IMR-90 (cell line): ENCODE measurements around the gene HMGXB3. TPM values are rescaled to one million over a fixed set of nuclear protein-coding genes. Genes with fewer than 3 reads are reported as not detected.
"Not testable (repeated sequence)": the region's sequence is repeated elsewhere in the genome, so short reads cannot be mapped to it uniquely, and the experiment has no call there.

Experiments
- ATAC-seq: fragments of 200-7000 bp; cut with Tn5 transposase; 2 replicates; pipeline ENCODE4 v1.9.1; 2020; ENCODE audit warnings: low read depth, mild to moderate bottlenecking, moderate library complexity
- BruUV-seq: library from RNA; stranded (reverse); fragments of 400-500 nt; replicated peaks from 2 replicates; lab custom pipeline; 2021; lab: Mats Ljungman, UMichigan
- CTCF ChIA-PET: fragments of 300-600 bp; formaldehyde crosslinking; extraction: SDS; loops from one replicate; lab custom pipeline; 2021; ENCODE audit warnings: antibody characterized with exemption; lab: Yijun Ruan, JAX
- POLR2A ChIA-PET: fragments of 300-600 bp; sonication (Branson Sonifier 250); formaldehyde crosslinking; loops from one replicate; lab custom pipeline; 2022; ENCODE audit warnings: antibody characterized with exemption; ENCODE audit not compliant: unreplicated experiment; lab: Charles Lee
- DNase-seq: peaks from one replicate; pipeline ENCODE4 v3.0.0; 2013
- H2AFZ ChIP-seq: replicated peaks from 2 replicates; pipeline ENCODE3; 2013; ENCODE audit warnings: low read length, mild to moderate bottlenecking; ENCODE audit not compliant: poor library complexity
- H2AK5ac ChIP-seq: 2 replicates; pipeline ENCODE4 v1.6.1; 2013; ENCODE audit warnings: low read depth, low read length, inconsistent platforms
- H2AK9ac ChIP-seq: replicated peaks from 2 replicates; pipeline ENCODE3; 2013; ENCODE audit warnings: mild to moderate bottlenecking, low read depth, low read length, moderate library complexity; ENCODE audit not compliant: poor library complexity
- H2BK120ac ChIP-seq: 2 replicates; pipeline ENCODE4 v1.6.1; 2013; ENCODE audit warnings: low read depth, low read length, inconsistent platforms
- H2BK15ac ChIP-seq: 3 replicates; pipeline ENCODE4 v1.6.1; 2013; ENCODE audit warnings: low read depth, low read length, inconsistent platforms
- H2BK20ac ChIP-seq: 2 replicates; pipeline ENCODE4 v1.6.1; 2013; ENCODE audit warnings: low read depth, mild to moderate bottlenecking, inconsistent platforms, low read length, moderate library complexity
- H2BK5ac ChIP-seq: 2 replicates; pipeline ENCODE4 v1.6.1; 2013; ENCODE audit warnings: mild to moderate bottlenecking, low read depth, low read length, inconsistent platforms; ENCODE audit not compliant: poor library complexity, severe bottlenecking
- H3K14ac ChIP-seq: replicated peaks from 2 replicates; pipeline ENCODE4 v1.6.1; 2013; ENCODE audit warnings: low read depth, low read length, inconsistent platforms
- H3K18ac ChIP-seq: 2 replicates; pipeline ENCODE4 v1.6.1; 2013; ENCODE audit warnings: low read depth, low read length, control low read depth
- H3K23ac ChIP-seq: 2 replicates; pipeline ENCODE4 v1.6.1; 2013; ENCODE audit warnings: low read depth, low read length, inconsistent platforms
- H3K27ac ChIP-seq: 2 replicates; pipeline ENCODE4 v1.5.1; 2013; ENCODE audit warnings: mild to moderate bottlenecking, control low read depth, low read length; ENCODE audit not compliant: insufficient read depth
- H3K27me3 ChIP-seq: 2 replicates; pipeline ENCODE4 v1.6.1; 2013; ENCODE audit warnings: low read length; ENCODE audit not compliant: control insufficient read depth, insufficient read depth
- H3K36me3 ChIP-seq: 2 replicates; pipeline ENCODE4 v1.6.1; 2013; ENCODE audit warnings: low read length, mixed read lengths; ENCODE audit not compliant: control insufficient read depth, insufficient read depth
- H3K4ac ChIP-seq: 2 replicates; pipeline ENCODE4 v1.6.1; 2013; ENCODE audit warnings: low read depth, low read length, inconsistent platforms
- H3K4me1 ChIP-seq: 2 replicates; pipeline ENCODE4 v1.6.1; 2013; ENCODE audit warnings: low read length, mixed read lengths; ENCODE audit not compliant: control insufficient read depth, insufficient read depth
- H3K4me2 ChIP-seq: 2 replicates; pipeline ENCODE4 v1.6.1; 2013; ENCODE audit warnings: low read depth, mild to moderate bottlenecking, control low read depth, low read length, moderate library complexity
- H3K4me3 ChIP-seq: 2 replicates; pipeline ENCODE4 v1.5.1; 2013; ENCODE audit warnings: low read depth, mild to moderate bottlenecking, control low read depth, low read length, moderate library complexity; ENCODE audit not compliant: insufficient read depth
- H3K56ac ChIP-seq: 2 replicates; pipeline ENCODE4 v1.6.1; 2013; ENCODE audit warnings: low read length, inconsistent platforms; ENCODE audit not compliant: insufficient read depth; ENCODE audit errors: extremely low read depth
- H3K79me1 ChIP-seq, 2 experiments: 2 replicates each; pipeline ENCODE4 v1.6.1; 2013; ENCODE audit warnings: low read length in 2 of 2, inconsistent platforms in 1 of 2, low read depth in 1 of 2
- H3K9ac ChIP-seq: 2 replicates; pipeline ENCODE4 v1.6.1; 2013; ENCODE audit warnings: low read depth, low read length, control low read depth
- H3K9me1 ChIP-seq: 2 replicates; pipeline ENCODE4 v1.6.1; 2013; ENCODE audit warnings: low read length, inconsistent platforms; ENCODE audit not compliant: insufficient read depth
- H3K9me3 ChIP-seq: 2 replicates; pipeline ENCODE4 v1.6.1; 2013; ENCODE audit warnings: low read length; ENCODE audit not compliant: control insufficient read depth, insufficient read depth
- H4K20me1 ChIP-seq: 2 replicates; pipeline ENCODE4 v1.6.1; 2013; ENCODE audit warnings: low read length, inconsistent platforms; ENCODE audit not compliant: insufficient read depth
- H4K5ac ChIP-seq: 2 replicates; pipeline ENCODE4 v1.6.1; 2013; ENCODE audit warnings: mild to moderate bottlenecking, low read depth, low read length, control low read depth
- H4K8ac ChIP-seq, 2 experiments: 2 replicates each; pipeline ENCODE4 v1.6.1; 2013; ENCODE audit warnings: low read depth in 2 of 2, low read length in 2 of 2, control low read depth in 1 of 2, inconsistent platforms in 1 of 2
- H4K91ac ChIP-seq: 2 replicates; pipeline ENCODE4 v1.6.1; 2013; ENCODE audit warnings: low read depth, low read length, inconsistent platforms; ENCODE audit not compliant: insufficient read depth
- BHLHE40 ChIP-seq: fragments of 150-350 bp; IDR thresholded peaks from 2 replicates; pipeline ENCODE4 v1.6.1; 2016; ENCODE audit warnings: mild to moderate bottlenecking, low read depth, low read length
- FOS ChIP-seq: fragments of 150-350 bp; IDR thresholded peaks from 2 replicates; pipeline ENCODE4 v1.6.1; 2016; ENCODE audit warnings: low read depth, low read length
- POLR2A ChIP-seq: IDR thresholded peaks from 2 replicates; pipeline ENCODE4 v1.6.1; 2012; ENCODE audit warnings: mild to moderate bottlenecking, low read depth, low read length
- RCOR1 ChIP-seq: IDR thresholded peaks from 2 replicates; pipeline ENCODE4 v1.6.1; 2012; ENCODE audit warnings: mild to moderate bottlenecking, low read length, improper control_type of control experiment; ENCODE audit not compliant: insufficient replicate concordance
- SMC3 ChIP-seq: fragments of 150-350 bp; IDR thresholded peaks from 2 replicates; pipeline ENCODE4 v1.6.1; 2016; ENCODE audit warnings: low read depth, mild to moderate bottlenecking, antibody characterized with exemption, low read length, moderate library complexity
- WGBS, 2 experiments: methylation state at CpG; one replicate each; pipeline versions ENCODE4 v1.1.5 to v1.1.7; 2013; ENCODE audit warnings: missing lambda C conversion rate in 2 of 2; ENCODE audit not compliant: insufficient read length in 1 of 2; ENCODE audit errors: extremely low coverage in 2 of 2; 5-methylcytosine and 5-hydroxymethylcytosine counted together
- dilution Hi-C: fragments of 300-500 bp; cut with HindIII; formaldehyde crosslinking; loops from one replicate; pipeline ENCODE4 v1.14.3; 2018; ENCODE audit warnings: low sequenced_read_pairs; ENCODE audit not compliant: unreplicated experiment
- in situ Hi-C: fragments of 300-500 bp; cut with MboI; formaldehyde crosslinking; loops from 3 replicates; pipeline ENCODE4 v1.14.3; 2019; ENCODE audit warnings: low sequenced_read_pairs, inconsistent platforms, mixed read lengths
- intact Hi-C: fragments of 100-400 bp; cut with micrococcal nuclease; formaldehyde crosslinking; loops from 2 replicates; pipeline ENCODE4 v1.10.0; 2022
- polyA plus RNA-seq, 3 experiments: library from polyadenylated mRNA; depleted of rRNA; stranded (reverse); fragments of >200 nt; gene quantifications; 2 replicates each; pipeline ENCODE4 v1.2.3, GENCODE V29; 2012; ENCODE audit warnings: low replicate concordance in 1 of 3
- total RNA-seq: library from RNA; depleted of rRNA; stranded (reverse); fragments of >200 nt; gene quantifications from 2 replicates; pipeline ENCODE4 v1.2.3, GENCODE V29; 2012
- TF ChIP-seq, protein P1 (sequence below): conservative IDR thresholded peaks from 2 replicates; pipeline ENCODE4 v1.5.1; 2012; ENCODE audit warnings: mild to moderate bottlenecking, low read depth, low read length, improper control_type of control experiment

Gene HMGXB3
- total and polyA plus RNA-seq, 2 of the 4 experiments (the other 2 are of a cell fraction), result 27.6 to 30.6 TPM

DNA sequence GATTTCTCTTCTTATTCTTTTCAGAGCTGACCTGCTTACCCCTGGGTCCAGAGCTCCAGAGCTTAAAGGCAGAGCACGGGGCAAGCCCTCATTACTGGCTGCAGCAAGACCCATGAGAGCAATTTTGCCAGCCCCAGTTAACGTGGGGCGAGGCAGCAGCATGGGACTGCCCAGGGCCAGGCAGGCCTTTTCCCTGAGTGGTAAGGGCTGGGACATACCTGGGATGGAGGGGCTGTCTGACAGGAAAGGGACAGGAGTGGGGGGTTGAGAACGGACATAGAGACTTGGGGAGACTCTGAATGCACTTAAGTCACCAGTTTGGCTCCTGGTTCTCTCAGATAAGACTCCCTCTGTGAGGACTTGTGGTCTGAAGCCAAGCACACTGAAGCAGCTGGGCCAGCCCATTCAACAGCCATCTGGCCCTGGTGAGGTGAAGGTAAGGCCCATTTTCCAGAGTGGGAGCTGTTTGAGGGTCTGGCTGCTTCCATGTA, 26.2 kb downstream of the HMGXB3 start:
- Histone ChIP-seq H3K18ac (no peak overlapping the region), H2AFZ (no peak overlapping the region), H4K5ac (no peak overlapping the region), H3K27me3 (no peaks in the 10 kb centered on the region), H2BK15ac (no peak overlapping the region), H2BK5ac (no peak overlapping the region), H3K14ac (no peak overlapping the region), H3K36me3 (peaks cover 40% of the 10 kb centered on the region), H2AK9ac (no peak overlapping the region), H3K9me1 (peaks cover 7% of the 10 kb centered on the region; the same call in 1 of the 2 replicates), H2BK20ac (no peak overlapping the region), H4K91ac (no peak overlapping the region), H4K20me1 (no peaks in the 10 kb centered on the region), H3K9me3 (no peaks in the 10 kb centered on the region), H3K27ac (no peak overlapping the region), H2AK5ac (no peak overlapping the region), H2BK120ac (no peak overlapping the region), H3K4me1 (peaks cover 7% of the 10 kb centered on the region), H3K4me3 (no peak overlapping the region), H3K4ac (no peak overlapping the region), H4K8ac (no peak overlapping the region), H3K23ac (no peak overlapping the region), H3K4me2 (no peak overlapping the region), H3K9ac (no peak overlapping the region), H3K79me1 (peaks cover 20 to 42% of the 10 kb centered on the region in 2 experiments), H3K56ac (no peak overlapping the region)
- in situ Hi-C loops (no loop called here), intact Hi-C loops (no loop called here), dilution Hi-C loops (no loop called here)
- ChIA-PET POLR2A (no interaction called here), CTCF (no interaction called here)
- DNase-seq, result no peak
- 93% methylated on average over 3 of the region's 4 CpGs; no CpG with 5 or more reads in 1 of the 2 experiments for WGBS, 2 experiments
- no peak for ATAC-seq
- no TSS peak for BruUV-seq
- no peak for TF ChIP-seq FOS
- no peak for TF ChIP-seq POLR2A
- TF ChIP-seq, protein P1, sequence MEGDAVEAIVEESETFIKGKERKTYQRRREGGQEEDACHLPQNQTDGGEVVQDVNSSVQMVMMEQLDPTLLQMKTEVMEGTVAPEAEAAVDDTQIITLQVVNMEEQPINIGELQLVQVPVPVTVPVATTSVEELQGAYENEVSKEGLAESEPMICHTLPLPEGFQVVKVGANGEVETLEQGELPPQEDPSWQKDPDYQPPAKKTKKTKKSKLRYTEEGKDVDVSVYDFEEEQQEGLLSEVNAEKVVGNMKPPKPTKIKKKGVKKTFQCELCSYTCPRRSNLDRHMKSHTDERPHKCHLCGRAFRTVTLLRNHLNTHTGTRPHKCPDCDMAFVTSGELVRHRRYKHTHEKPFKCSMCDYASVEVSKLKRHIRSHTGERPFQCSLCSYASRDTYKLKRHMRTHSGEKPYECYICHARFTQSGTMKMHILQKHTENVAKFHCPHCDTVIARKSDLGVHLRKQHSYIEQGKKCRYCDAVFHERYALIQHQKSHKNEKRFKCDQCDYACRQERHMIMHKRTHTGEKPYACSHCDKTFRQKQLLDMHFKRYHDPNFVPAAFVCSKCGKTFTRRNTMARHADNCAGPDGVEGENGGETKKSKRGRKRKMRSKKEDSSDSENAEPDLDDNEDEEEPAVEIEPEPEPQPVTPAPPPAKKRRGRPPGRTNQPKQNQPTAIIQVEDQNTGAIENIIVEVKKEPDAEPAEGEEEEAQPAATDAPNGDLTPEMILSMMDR, result no peak
- TF ChIP-seq SMC3, result no peak
- TF ChIP-seq RCOR1, result no peak
- no peak for TF ChIP-seq BHLHE40

DNA sequence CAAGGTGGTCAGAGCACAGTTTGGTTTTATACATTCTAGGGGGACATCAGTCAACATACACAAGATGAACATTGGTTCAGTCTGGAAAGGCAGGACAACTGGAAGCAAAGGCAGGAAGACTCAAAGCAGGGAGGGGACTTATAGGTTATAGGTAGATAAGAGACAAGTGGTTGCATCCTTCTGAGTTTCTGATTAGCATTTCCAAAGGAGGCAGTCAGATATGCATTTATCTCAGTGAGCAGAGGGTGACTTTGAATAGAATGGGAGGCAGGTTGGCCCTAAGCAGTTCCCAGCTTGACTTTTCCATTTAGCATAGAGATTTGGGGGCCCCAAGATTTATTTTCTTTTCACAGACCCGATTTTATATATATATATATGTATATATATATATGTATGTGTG, 27.5 kb downstream of the HMGXB3 start:
- H2AK9ac ChIP-seq, H3K23ac ChIP-seq, H3K4me3 ChIP-seq, H4K91ac ChIP-seq, dilution Hi-C loops, H4K5ac ChIP-seq, H2BK15ac ChIP-seq, BruUV-seq, H3K9ac ChIP-seq, H3K56ac ChIP-seq, in situ Hi-C loops, H3K4me2 ChIP-seq, H3K18ac ChIP-seq, H2AFZ ChIP-seq, H2BK5ac ChIP-seq, H4K8ac ChIP-seq, intact Hi-C loops, H3K9me3 ChIP-seq, H2AK5ac ChIP-seq, DNase-seq, ATAC-seq, H3K27ac ChIP-seq, POLR2A ChIA-PET, H3K9me1 ChIP-seq, H3K4ac ChIP-seq, H2BK120ac ChIP-seq, H3K27me3 ChIP-seq, H3K14ac ChIP-seq, H2BK20ac ChIP-seq, H3K4me1 ChIP-seq, CTCF ChIA-PET, H4K20me1 ChIP-seq: not testable (repeated sequence)
- peaks cover 46% of the 10 kb centered on the region for H3K36me3 ChIP-seq
- WGBS, 2 experiments, result no CpG with 5 or more reads among the region's 1 CpG
- peaks cover 20 to 45% of the 10 kb centered on the region in 2 experiments for H3K79me1 ChIP-seq
